ENCODE data around the gene GRIN2A. TPM values are rescaled to one million over a fixed set of nuclear protein-coding genes. Genes with fewer than 3 reads are reported as not detected.

GRIN2A gene
- total and polyA plus RNA-seq, 10 donors: under 0.01 to 0.10 (median 0.03) TPM; not detected in 7

- DNase-seq: no peak
- TF ChIP-seq CTCF (IDR thresholded peaks at IDR 0.05 in 8 of 11, conservative IDR thresholded peaks at IDR 0.05 in 3 of 11) (no peak), POLR2A (IDR thresholded peaks at IDR 0.05) (no peak), POLR2AphosphoS5 (IDR thresholded peaks at IDR 0.05) (no peak)
- no peaks in the 10 kb centered on the region for H3K4me1 ChIP-seq
- 55 to 86% (median 61%) methylated on average over 2 to 3 of the region's 3 CpGs for WGBS, 5 donors
- intact Hi-C loops (cut with DNase I; ENCODE audit: low total_unique reads): no loop called here
- no peak overlapping the region for H3K27ac ChIP-seq
- no peaks in the 10 kb centered on the region for H3K36me3 ChIP-seq
- H3K4me3 ChIP-seq: no peak overlapping the region
- peaks cover 0 to 8% (median 0%) of the 10 kb centered on the region in 7 donors for H3K27me3 ChIP-seq (replicated peaks in 1 of 7)
- peaks cover 0 to 17% (median 0%) of the 10 kb centered on the region in 8 donors for H3K9me3 ChIP-seq
Measured at GRCh38 chr16:10086620-10087019, 95.6 kb downstream of the GRIN2A start.

GRCh38 chr16:10085078-10085798 is 97.0 kb downstream of the GRIN2A start:
- DNase-seq: no peak
- H3K36me3 ChIP-seq: no peaks in the 10 kb centered on the region
- H3K27ac ChIP-seq: no peak overlapping the region
- H3K27me3 ChIP-seq (replicated peaks in 1 of 7): peaks cover 0 to 12% (median 0%) of the 10 kb centered on the region in 7 donors
- intact Hi-C loops (cut with DNase I; ENCODE audit: low total_unique reads): no loop called here
- 79 to 88% (median 83%) methylated on average over 6 of the region's 6 CpGs for WGBS, 5 donors
- H3K4me3 ChIP-seq: no peak overlapping the region
- TF ChIP-seq POLR2A (IDR thresholded peaks at IDR 0.05): no peak
- no peak for TF ChIP-seq POLR2AphosphoS5 (IDR thresholded peaks at IDR 0.05)
- TF ChIP-seq CTCF (IDR thresholded peaks at IDR 0.05 in 8 of 11, conservative IDR thresholded peaks at IDR 0.05 in 3 of 11): no peak
- peaks cover 0 to 14% (median 0%) of the 10 kb centered on the region in 8 donors for H3K9me3 ChIP-seq
- no peaks in the 10 kb centered on the region for H3K4me1 ChIP-seq

GRCh38 chr16:10083301-10083700 is 98.9 kb downstream of the GRIN2A start:
- no peak for DNase-seq
- intact Hi-C loops (cut with DNase I; ENCODE audit: low total_unique reads): no loop called here
- Histone ChIP-seq H3K9me3 (peaks cover 0 to 4% (median 0%) of the 10 kb centered on the region in 8 donors), H3K27ac (no peak overlapping the region), H3K4me3 (no peak overlapping the region), H3K4me1 (no peaks in the 10 kb centered on the region), H3K27me3 (replicated peaks in 1 of 7) (peaks cover 0 to 9% (median 0%) of the 10 kb centered on the region in 7 donors), H3K36me3 (no peaks in the 10 kb centered on the region)
- TF ChIP-seq POLR2A (IDR thresholded peaks at IDR 0.05) (no peak), CTCF (IDR thresholded peaks at IDR 0.05 in 8 of 11, conservative IDR thresholded peaks at IDR 0.05 in 3 of 11) (no peak), POLR2AphosphoS5 (IDR thresholded peaks at IDR 0.05) (no peak)
- 33 to 53% (median 40%) methylated on average over 4 to 5 of the region's 5 CpGs for WGBS, 5 donors

- DNase-seq: no peak
- Histone ChIP-seq H3K27ac (no peak overlapping the region), H3K36me3 (no peaks in the 10 kb centered on the region), H3K4me1 (no peaks in the 10 kb centered on the region), H3K4me3 (no peak overlapping the region), H3K9me3 (peaks cover 0 to 4% (median 0%) of the 10 kb centered on the region in 8 donors), H3K27me3 (replicated peaks in 1 of 7) (peaks cover 0 to 4% (median 0%) of the 10 kb centered on the region in 7 donors)
- intact Hi-C loops (cut with DNase I; ENCODE audit: low total_unique reads): no loop called here
- TF ChIP-seq POLR2AphosphoS5 (IDR thresholded peaks at IDR 0.05) (no peak), POLR2A (IDR thresholded peaks at IDR 0.05) (no peak), CTCF (IDR thresholded peaks at IDR 0.05 in 8 of 11, conservative IDR thresholded peaks at IDR 0.05 in 3 of 11) (no peak)
- WGBS, 5 donors: 36 to 85% (median 64%) methylated on average over 1 of the region's 1 CpG
Measured at GRCh38 chr16:10081201-10081940, 100.9 kb downstream of the GRIN2A start.

All from spleen (tissue), 11 donors.